Mesangial cell (primary cell): ENCODE results near the gene GUF1. TPM values are rescaled to one million over a fixed set of nuclear protein-coding genes. Genes with fewer than 3 reads are reported as not detected.

Experiments used
- total RNA-seq: library from RNA; depleted of rRNA; stranded (reverse); fragments of >200 nt; gene quantifications from 2 replicates; pipeline ENCODE4 v1.2.3, GENCODE V29; 2015

GUF1 gene
- total RNA-seq: 8.3 and 14.5 TPM in 2 replicates

GRCh38 chr4:44678094-44679041 lies at the start of gene GUF1:
TSS of gene GUF1 (plus strand) at chr4:44678420. CDS start at chr4:44678623, 203 bp downstream.

DNA sequence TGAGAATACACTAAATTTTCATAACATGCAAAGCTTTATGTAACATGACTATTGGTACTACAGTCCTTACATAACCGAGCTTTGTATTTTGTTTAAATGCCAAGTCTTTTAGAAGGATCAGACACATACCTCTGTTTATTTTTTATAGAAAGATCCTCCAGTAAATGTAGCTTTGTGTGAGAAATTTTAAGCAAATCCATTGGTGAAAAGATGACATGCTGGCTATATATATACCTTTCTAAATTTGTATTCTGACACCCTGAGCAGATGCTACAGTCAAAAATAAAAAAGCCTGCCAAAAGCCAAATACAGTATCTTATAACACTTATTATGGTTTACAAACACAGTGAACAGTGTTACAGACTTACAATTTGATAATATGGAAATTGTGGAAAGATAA lies 26.8 kb upstream of the GUF1 start, which contains the start of gene YIPF7:
Gene YIPF7 (minus strand): TSS at position 201 of the 400 bp plus-strand sequence. CDS start 1,525 bp downstream, outside the sequence.

GRCh38 chr4:44726038-44726871 lies 48.0 kb downstream of the GUF1 start, which contains the start of gene GNPDA2:
TSS of gene GNPDA2 (minus strand) at chr4:44726556. CDS start at chr4:44722207, 4,349 bp downstream.

Other genes with a start within 250 kb of the GUF1 start
- gene KCTD8, start 229.6 kb upstream of the GUF1 start, total RNA-seq: not detected in 2 replicates
- not detected in 2 replicates for gene YIPF7, start 26.8 kb upstream of the GUF1 start, total RNA-seq
- 10.8 and 14.2 TPM in 2 replicates for gene GNPDA2, start 48.1 kb downstream of the GUF1 start, total RNA-seq